ENCODE measurements around the gene MDFIC2.
"Not testable (repeated sequence)": the region's sequence is repeated elsewhere in the genome, so short reads cannot be mapped to it uniquely, and the experiment has no call there.

MDFIC2 gene

GRCh38 chr3:70250492-70250891 lies 61.9 kb downstream of the MDFIC2 start:
- no peak for DNase-seq

- peak; percentile 63 for DNase-seq
Observed at GRCh38 chr3:70249509-70250160, 62.8 kb downstream of the MDFIC2 start.

DNA sequence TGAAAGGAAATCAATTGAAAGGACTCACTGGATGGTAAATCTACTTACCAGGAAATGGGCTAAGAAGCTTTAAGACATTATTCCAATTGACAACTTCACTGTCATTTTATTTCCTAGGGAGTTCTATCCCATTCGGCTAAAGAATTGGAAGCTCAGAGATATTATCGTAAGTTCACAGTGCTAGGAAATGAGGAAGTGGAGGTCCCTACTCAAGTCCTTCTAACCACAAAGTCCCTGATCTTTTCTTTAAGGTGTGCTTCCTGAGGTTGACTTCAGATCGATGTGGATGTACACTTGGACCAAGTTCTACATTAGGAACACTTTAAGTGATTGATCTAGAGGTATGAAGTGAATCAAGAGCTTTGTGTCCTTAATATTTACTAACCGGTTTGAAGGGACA lies 63.6 kb downstream of the MDFIC2 start:
- no peak for DNase-seq

DNA sequence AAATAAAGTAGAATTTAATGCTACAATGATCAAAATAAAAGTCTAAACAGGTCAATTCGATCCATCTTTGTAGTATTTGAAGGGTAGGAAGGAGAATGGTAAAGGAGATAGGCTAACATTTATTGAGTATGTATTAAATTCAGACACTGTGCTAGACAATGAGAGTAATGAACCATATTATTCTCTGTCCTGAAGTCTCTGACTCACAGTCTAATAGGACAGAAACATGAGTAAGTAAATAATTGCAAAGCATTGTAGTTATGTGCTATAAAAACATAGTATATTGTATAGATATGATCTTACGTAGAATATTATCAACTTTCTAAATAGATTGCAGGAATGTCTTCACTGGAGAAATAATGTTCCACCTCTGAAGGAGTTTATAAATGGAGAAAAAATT lies 64.5 kb downstream of the MDFIC2 start:
- no peak for DNase-seq

DNA sequence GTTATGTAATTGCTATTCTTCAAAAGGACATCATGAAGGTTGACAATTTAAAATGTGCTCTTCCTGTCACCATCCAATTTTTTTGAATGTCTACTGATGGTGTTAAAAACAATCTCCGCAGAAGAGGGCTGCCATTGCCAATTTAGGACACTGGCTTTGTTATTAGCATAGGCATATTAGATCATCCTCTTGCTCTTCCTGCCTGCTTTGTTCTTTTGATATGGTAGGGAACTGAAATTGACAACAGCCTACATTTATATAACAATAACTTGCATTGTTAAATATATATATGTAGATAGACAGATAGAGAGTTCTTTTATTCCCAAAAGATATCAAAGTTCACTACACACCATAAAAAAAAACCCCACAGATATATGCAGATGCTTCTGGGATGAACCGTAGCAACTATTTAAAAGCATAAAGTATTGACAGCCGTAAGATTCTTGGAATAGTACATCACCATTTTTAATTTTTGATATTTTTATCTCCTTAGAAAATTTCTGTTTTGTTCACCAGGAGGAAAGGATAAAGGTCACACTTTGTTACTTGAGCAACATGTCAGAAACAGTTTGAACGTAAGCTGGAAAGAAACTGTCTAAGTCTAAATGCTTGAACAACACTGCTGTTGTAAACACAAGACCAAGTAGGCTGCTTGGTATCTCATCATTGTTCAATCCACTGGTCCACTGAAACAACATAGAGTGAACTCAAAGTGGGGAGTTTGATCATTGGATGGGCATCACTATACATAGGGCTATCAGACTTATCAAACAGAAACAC lies 66.5 kb downstream of the MDFIC2 start:
- DNase-seq, result no peak

DNA sequence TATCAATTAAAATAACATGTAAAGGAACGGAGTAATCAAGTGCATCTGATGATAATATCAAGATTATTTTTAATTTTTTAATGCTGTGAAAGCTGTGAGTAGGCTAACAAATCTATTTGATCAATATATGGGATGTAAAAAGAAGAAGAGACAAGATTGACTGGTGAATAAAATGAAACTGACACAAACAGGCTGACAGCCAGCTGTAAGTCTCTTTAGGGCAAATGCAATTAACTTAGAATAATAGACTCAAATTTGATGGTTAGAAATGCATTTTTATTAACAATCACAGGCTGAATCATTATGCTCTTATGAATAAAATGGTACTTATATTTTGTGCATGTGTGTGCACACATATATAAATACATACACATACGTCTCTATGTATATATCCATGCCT lies 68.0 kb downstream of the MDFIC2 start:
- DNase-seq, result no peak

- no peak for DNase-seq
Observed at GRCh38 chr3:70242297-70242882, 70.0 kb downstream of the MDFIC2 start.

DNA sequence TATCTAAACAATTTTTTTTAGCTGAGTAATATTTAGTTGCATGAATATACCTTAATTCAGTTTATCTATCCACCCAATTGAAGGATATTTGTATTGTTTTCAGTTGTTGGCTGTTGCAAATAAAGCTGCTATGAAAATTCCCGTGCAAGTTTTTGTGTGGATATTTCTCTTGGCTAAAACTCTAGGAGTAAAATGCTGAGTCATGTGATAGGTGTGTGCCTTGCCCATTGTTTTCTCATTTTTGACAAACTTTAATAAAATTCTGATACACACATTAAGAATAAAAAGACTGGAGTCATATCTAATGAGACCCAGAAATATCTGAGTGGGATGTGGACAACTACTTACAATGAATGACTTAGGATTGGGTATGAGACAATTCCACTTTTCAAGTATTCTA lies 78.6 kb downstream of the MDFIC2 start:
- DNase-seq, result no peak

- no peak for DNase-seq
Observed at GRCh38 chr3:70233112-70233511, 79.3 kb downstream of the MDFIC2 start.

DNA sequence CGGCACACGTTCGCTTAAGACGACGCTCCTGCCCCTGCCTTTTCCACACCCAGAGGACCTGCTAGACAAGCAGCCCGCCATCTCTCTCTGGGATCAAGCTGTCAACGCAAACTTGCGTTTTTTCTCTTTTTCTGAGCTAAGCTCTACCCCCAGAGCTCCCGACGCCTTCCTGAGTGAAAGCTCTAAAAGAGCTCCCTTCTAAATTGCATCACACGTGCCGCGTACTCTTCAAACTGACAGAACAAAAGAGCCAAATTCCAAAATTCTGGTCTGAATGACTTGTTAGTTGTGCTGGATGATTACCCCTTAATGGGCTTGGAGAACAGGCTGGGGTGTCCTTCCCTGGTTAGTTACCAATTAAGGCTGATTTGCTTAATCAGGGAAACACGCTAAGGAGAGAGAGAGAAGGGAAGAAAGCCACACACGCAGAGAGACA lies 81.2 kb downstream of the MDFIC2 start:
- no peak for DNase-seq

GRCh38 chr3:70227437-70227836 lies 85.0 kb downstream of the MDFIC2 start:
- no peak for DNase-seq

- no peak for DNase-seq
Observed at GRCh38 chr3:70225146-70225545, 87.3 kb downstream of the MDFIC2 start.

DNA sequence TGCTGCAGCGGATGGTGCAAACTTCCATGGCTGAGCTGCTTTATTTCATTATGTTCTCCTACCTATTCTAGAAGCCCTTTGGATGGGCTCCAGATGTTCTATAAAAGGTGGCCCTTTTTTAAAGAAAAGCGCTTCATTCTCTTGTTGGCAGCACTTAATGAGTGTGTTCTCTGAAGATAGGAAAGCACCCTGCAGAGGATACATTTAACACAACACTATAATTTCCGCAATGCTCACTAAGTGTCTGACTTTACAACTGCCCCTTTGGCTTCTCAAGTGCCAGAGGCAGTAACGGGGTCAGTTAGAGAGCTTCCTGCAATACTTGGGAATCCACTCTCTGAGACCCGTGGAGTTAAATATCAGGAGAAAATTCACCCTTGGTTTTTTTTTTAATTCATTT lies 88.1 kb downstream of the MDFIC2 start:
- DNase-seq, result no peak

GRCh38 chr3:70218471-70218870 lies 94.0 kb downstream of the MDFIC2 start:
- no peak for DNase-seq

DNA sequence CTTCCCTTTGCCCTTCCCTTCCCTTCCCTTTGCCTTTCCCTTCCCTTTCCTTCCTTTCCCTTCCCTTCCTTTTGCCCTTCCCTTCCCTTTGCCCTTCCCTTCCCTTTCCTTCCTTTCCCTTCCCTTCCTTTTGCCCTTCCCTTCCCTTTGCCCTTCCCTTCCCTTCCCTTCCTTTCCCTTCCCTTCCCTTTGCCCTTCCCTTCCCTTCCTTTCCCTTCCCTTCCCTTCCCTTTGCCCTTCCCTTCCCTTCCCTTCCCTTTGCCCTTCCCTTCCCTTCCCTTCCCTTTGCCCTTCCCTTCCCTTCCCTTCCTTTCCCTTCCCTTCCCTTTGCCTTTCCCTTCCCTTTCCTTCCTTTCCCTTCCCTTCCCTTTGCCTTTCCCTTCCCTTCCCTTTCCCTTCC lies 101.2 kb downstream of the MDFIC2 start:
- DNase-seq, result not testable (repeated sequence)

- DNase-seq, result no peak
Observed at GRCh38 chr3:70201975-70202374, 110.5 kb downstream of the MDFIC2 start.

- no peak for DNase-seq
Observed at GRCh38 chr3:70189884-70190473, 122.5 kb downstream of the MDFIC2 start.

GRCh38 chr3:70186221-70186620 lies 126.2 kb downstream of the MDFIC2 start:
- DNase-seq, result no peak

- DNase-seq, result no peak
Observed at GRCh38 chr3:70185661-70186060, 126.8 kb downstream of the MDFIC2 start.

GRCh38 chr3:70183781-70184504 lies 128.5 kb downstream of the MDFIC2 start:
- no peak for DNase-seq

DNA sequence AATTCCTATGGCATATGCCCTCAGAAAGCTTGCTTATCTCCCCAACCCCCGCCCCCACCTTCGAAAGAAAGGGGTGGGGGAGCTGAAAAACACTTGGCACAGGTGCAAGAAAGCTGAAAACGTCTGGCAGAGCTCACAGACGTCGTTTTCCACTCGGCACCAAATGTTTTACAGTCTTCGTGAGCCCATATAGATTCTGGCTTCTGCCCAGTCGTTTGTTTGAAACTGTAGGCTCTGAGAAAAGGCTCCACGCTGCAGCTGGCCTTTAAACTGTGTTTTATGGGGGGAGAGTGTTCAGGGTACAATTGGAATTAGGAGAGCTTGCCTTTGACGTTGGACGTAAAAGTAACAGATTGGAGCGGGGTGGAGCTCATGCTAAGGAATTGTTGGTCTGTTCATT lies 130.3 kb downstream of the MDFIC2 start:
- no peak for DNase-seq

- DNase-seq, result no peak
Observed at GRCh38 chr3:70180664-70181063, 131.8 kb downstream of the MDFIC2 start.

DNA sequence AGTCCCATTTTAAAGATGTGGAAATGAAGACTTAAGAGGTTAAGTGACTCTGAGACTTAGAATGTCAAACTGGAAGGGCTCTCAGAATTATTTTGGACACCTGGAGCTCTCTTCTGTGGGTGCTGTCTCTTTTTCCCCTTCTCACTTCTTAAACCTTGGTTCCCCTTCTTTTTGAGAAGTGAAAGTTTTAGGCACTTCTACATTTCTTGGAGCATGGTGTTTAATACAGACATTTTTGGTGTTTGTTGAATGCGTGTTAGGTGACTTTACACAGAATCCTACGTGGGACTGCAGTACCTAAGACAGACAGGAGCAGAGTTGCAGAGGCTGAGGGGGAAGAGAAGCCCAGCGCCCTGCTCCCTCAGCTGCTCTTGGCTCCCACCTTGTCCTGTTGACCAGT lies 133.3 kb downstream of the MDFIC2 start:
- DNase-seq, result no peak
